Activated CD8-positive, alpha-beta memory T cell treated with anti-CD3 and anti-CD28 coated beads for 24 hours (primary cell): Measurements from ENCODE around the gene SRGAP3.

Source experiments
- DNase-seq: peaks from one replicate; pipeline ENCODE4 v3.0.0-alpha.2; 2020

SRGAP3 gene

DNA sequence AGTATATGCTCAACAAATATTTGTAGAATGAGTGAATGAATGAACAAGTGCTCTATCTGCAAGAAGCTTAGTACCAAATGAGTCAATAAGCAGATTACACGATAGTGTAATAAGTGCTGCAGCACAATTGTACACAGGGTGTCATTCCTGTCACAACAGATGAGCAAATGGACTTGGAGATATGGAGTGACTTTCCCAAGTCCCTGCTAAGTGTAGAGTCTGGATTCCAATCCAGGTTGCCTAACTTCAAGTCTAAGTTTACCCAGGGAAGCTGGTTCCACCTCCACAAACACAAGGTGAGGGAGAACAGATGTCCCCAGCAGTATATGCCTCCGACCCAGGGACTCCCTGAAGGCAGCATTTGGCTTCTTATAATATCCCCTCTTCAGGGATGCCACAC lies 208.4 kb downstream of the SRGAP3 start:
- DNase-seq = no peak

DNA sequence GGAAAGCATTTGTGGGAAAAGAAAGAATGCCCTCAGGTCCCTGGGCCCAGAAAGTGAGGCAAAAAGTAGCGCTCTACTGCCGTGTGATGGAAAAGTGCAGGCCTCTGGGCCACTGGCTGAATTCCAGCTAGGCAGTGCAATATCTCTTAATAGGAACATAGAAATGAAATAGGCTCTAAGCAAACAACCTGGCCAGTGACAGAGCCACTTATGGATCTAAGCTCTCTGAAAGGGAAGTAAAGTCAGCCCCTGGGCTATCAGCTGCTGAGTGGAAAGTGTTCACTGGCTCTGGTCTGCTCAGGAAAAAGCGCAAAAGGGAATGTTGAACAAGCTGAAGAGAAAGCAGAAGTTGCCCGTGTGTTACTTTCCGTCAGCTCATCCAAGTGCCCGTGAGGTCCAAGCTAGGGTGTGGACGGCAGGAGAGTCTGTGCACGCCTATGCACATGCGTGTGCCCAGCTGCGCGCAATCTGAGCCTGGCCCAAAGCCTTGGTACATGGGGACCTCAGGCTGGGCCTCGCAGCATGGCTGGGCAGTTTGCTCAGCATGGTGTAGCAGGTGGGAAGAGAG lies 212.2 kb downstream of the SRGAP3 start:
- DNase-seq = no peak

DNA sequence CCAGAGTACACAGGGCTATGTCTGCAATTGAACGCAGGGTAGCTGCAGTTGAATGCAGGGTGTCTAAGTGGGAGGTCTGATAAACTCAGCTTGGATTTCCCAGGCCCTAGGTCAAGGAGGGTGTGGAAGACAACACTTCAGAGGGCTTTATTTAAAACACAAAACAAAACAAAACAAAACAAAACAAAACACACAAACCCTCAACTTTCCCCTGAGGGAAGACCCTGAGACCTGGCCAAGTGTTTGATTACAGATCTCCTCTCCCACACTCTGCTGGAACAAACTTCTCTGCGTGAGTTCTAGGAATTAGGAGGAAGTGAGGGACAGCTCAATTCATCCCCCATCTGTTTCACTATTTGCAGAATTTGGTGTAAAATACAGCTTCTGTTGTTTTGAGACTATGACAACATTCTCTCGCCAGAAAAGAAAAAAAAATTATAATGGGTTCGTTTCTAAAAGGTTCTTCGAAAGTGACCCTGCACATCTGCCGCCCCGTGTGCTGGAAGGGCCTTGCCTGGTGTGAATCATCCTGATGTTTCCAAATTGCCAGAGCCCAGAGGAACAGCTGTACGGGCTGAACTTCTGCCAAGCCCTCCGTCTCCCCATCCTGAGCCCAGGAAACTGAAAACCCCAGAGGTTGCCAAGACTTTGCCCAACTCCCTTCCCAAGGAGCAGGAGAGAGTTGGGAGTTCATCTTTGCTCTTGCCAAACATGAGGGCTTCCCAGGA lies 212.9 kb downstream of the SRGAP3 start:
- DNase-seq = no peak

DNA sequence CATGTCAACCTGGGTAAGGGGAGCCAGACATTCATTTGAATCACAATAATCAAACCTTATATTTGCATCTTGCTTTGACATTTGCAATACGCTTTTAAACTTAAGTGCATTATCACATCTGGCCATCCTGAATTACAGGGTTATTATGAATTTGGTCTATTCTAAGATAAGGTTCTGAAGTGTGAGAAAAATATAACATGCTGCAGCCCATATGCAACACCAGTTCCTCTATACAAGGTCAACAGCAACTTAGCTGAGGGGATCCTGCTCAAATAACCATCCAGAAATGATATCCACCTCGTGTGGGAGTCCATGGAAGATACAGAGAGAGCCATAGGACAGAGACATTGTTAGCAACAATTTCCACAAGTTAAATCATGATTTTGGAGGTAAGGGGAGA lies 213.5 kb downstream of the SRGAP3 start:
- DNase-seq = no peak

DNA sequence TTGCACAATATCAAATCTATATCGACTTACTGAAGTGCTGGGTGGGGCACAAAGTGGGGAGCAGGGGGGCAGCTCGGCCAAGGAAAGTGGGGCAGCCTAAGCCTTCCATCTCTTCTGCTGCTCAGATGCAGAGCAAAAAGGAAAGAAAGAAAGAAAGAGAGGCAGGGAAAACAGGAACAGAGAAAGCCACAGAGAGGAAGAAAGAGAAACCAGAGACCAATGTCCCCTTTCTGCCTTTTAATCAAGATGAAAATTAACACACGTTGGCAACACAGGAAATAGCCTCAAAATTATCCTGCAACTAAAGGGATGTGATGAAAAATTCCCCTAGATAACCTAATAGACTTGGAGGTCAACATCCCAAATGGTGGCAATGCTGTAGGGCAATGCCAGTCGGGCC lies 214.0 kb downstream of the SRGAP3 start:
- no peak for DNase-seq

DNA sequence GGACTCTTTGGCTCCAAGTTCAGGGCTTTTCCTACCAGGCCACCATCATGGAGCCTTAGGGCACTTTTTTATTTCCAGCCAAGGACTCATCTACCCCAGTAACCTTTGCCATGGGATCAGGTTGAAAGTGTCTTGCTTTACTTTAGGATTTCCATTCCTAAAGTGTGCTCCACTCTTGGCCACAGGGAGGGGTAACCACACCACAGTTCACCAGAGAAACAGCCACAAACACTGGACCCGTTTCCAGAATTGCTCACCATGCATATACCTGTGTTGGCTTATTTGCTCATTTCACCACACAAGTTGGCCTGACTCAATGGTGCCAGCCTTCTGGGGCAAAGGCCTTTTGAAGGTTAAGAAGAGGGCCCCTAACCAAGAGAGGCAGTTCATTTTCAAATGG lies 215.6 kb downstream of the SRGAP3 start:
- DNase-seq = no peak

DNA sequence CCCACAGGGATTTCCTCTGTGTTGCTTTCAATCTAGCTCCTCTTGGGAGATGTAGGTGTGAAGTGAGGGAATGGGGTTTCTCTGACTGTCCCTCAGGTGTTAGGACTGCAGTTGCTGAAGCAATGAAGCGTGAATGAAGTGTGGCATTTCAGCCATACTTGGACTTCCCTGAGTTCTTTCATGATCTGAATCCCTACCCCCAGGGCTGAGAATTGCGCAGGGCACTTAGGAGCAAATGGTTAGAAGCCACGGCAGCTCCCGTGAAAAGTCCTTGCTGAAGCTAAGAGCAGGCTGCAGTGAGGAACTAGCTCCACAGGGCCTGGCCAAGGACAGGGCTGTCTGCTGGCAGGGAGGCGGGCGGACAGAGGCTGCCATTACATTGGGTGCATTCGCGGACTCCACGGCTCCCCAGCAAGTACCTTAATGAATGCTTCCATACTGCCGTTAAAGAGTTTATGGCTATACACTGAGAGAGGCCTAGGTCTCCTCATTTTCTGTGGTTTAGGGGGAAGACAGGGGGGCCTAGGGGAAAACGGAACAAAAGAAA lies 217.1 kb downstream of the SRGAP3 start:
- DNase-seq = no peak

DNA sequence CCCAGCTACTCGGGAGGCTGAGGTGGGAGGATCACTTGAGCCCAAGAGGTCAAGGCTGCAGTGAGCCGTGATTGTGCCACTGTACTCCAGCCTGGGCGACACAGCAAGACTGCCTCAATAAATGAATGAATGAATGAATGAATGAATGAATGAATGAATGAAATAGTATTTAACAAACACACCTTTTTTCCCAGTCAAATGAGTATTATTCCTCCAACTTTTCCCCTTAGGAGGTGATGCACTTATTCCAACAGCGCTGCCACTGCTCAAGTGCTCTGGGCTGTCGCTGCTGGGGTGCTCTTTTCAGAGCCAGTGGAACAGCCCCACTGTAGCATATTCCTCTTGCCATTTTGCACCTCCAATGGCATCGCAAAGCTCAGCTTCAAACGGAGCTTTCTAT lies 219.4 kb downstream of the SRGAP3 start:
- no peak for DNase-seq

DNA sequence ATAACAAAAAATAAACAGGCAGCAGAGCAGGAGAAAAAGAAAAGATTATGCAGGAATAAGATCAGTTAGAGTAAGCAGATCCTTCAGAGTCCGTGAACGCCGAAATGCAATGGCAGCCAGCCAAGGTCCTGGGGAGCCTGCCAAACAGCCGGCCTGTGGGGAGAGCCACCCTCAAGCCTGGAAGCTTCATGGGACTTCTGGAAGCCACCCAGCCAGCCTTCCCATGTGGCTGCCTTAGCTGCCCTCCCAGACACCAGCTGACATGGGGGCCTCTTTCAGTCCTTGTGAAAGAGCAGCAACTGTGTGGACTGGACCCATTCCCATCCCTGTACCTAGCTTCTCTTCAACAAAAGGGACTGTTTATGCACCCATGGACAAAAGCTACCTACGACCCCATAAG lies 221.3 kb downstream of the SRGAP3 start:
- no peak for DNase-seq

DNA sequence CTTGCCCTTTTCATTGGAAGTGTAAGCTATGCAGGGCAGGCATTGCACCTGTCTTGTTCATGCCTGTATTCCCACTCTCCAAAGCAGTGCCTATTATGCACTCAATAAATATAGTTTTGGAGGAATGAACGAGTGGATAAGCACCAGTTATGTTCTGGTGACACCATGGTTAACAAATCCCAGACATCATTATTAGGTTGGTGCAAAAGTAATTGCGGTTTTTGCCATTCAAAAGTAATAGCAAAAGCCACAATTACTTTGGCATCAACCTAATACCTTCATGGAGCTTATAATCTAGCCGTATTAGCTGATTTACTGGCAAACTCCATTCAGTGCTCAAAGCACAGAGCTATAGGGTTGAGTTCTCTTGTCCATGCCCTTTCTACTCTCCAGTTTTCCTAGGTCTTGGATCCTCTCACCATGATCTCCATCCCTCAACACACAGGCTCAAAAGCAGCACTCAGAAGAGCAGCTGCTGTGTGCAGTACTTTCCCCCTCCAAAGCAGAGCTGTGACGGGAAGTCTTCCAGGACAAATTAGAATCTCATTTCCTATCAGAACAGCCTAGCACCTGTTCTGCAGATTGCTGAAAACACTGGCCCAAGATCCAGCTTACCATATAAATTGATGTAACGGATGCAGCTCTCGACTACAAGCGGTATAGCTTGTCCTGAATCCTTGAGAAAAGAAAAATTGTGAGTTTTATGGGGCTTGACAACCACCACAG lies 223.0 kb downstream of the SRGAP3 start:
- DNase-seq = no peak

DNA sequence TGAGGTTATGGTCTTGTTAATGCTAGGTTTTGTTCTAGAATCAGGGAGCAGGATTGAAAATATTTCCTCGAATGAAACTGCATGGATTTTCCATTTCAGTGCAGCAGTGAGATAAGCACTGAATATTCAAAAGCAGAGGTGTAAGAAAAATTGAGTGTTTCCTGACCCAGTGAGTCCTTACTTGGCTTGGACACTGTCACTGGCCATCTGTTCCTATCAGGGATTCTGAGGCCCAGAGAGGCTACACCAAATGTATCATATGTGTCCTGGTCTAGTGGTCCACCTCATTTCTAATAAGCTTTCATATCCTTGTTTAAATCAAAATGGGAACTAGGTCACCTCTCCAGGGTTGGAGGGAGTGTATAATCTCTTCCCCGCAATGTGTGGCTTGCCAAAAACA lies 225.1 kb downstream of the SRGAP3 start:
- no peak for DNase-seq

DNA sequence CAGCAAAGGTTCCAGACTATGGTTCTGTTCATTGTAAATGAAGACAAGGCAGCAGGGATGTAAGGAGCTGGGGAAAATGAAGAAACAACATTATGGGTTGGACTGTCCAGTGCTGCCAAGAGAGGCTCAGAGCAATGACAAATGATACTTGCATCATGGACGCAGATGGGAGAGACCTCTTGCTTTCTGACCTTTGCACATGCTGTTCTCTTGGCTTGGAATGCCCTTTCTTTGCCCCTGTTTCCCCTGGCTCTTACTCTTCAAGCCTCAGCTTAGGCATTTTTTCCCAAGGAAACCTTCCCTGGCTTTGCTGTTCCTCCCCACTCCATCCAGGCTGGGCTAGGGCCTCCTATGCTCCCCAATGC lies 226.2 kb downstream of the SRGAP3 start:
- DNase-seq = no peak

DNA sequence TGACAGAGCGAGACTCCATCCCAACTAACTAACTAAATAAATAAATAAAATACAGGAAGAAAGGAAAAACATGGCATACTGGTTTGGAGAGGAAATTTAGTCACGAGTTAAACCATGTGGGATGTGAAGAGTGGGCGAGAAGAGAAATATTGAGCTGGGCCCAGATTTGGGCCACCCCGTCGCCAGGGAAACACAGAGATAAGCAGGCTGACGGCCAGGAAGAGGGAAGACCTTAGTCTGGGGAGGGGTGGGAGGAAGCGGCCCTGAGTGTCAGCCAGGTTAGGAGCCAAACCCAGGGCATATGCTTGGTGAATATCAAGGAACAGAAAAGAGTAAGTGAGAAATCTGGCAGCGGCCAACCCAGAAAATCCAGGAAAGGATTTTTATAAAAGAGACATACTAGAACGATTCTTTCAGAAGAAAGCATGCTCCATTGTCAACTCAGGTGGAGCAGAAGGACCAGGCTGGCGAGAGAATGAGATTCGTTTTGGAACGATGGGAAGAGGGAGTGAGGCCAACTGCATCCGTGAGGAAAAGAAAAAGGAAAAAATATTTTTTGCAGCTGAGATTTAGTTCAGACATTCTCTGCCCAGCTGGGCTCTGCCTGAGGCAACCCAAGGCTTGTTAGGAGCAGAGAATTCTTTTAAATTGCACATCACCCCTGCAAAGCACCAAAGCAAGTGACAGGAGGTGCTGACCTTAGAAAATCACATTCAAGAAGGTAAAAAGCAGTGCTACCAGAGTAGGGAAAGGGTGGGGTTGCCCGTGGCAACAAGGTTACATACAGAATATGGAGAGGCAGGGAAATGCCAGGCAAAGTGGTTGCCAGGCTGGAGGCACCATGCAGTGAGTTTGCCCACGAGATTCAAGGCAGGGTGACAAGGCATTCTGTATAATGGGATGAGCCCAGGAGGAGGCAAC lies 226.9 kb downstream of the SRGAP3 start:
- DNase-seq = no peak

DNA sequence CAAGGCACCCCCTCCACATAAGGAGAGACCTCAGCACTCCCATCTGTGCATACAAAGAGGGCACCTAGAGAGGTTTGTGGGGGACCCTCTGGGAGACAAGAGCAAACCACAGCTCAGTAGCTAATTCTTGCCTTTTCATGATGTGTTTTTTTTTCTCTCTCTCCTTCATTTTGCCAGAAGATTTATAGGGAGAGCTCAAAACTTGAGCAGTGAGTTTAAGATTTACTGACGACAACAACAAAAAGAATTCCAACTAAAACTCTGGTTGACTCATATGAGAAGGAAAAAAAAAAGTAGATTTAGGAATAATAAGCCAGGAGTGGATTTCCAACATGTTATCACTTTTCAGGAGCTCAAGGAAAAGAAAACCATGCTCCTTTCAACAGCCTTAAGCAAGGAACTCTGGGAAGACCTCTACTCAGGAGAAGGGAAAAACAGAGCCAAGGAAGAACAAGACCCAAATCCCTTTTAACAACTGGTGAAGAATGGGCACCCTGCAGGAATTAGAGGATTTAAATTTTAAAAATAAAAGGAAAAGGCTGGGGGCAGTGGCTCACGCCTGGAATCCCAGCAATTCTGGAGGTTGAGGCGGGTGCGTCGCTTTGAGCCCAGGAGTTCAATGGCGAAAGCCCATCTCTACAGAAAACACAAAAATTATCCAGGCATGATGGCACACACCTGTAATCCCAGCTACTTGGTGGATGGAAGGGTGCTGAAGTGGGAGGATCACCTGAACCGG lies 228.0 kb downstream of the SRGAP3 start:
- no peak for DNase-seq

DNA sequence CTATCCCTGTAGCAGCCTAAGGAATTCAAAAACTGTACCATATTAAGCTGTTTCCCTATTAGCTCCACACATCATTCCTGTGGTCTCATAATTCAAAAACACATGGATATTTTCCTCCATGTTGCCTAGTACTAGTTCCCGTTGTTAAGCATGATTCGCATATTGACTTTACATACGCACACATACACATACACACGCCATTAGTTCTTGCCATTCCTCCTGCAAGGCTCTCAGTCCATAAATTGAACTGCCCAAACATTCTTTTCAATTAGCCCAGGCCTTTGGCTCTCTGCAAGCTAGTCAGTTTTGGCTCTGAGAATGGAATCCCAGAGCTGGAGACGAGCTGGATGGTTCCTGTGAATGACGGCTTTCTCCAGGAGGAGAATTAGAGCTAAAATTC lies 229.0 kb downstream of the SRGAP3 start:
- DNase-seq = no peak

DNA sequence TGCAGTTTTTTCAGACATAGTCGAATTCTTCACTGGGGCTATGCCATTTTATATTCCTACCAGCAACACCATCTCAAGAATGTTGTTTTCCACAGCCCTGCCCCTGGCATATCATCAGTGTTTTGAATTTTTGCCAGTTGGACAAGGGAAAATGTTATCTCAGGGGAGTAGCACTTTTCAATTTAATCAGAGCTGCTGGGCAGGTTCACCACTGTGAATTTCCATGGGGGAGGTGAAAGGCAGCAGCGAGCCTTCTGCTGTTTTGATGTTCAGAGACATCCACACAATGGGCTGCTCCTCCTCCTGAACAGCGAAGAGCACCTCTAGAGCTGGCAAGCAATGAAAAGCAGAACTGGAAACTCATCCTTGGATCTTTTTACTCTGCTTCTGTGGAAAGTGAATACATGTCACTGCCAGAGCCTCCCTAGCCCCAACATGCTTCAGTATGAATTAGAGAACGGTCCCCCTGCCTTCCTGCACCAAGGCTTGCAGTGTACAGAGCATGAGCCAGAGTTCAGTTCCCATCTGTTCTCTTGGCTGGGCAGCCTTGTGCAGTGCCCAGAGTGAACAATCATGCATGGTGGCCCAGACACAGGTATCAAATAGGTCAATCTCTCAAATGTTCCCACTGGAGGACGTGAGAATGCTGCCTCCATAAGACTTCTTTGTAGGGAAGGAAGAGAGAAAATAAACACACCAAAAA lies 230.0 kb downstream of the SRGAP3 start:
- no peak for DNase-seq

DNA sequence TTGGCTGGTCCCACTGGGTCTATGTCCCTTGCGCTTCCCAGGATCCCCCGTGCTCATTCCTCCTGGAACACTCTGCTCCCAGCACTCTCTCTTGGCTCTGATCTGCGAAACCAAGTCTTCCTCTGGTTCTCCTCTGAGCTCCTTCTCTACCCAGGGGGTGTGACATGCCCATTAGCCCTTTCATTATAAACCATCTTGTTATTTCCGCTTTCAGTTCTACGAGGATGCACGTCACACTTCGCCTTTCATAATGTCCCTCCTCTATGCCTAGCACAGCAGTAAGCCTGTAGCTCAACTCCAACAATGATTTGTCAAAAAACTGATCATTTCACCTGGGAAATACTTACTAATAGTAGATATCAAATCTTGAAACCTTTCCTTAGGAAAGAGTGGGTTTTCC lies 234.2 kb downstream of the SRGAP3 start:
- no peak for DNase-seq

DNA sequence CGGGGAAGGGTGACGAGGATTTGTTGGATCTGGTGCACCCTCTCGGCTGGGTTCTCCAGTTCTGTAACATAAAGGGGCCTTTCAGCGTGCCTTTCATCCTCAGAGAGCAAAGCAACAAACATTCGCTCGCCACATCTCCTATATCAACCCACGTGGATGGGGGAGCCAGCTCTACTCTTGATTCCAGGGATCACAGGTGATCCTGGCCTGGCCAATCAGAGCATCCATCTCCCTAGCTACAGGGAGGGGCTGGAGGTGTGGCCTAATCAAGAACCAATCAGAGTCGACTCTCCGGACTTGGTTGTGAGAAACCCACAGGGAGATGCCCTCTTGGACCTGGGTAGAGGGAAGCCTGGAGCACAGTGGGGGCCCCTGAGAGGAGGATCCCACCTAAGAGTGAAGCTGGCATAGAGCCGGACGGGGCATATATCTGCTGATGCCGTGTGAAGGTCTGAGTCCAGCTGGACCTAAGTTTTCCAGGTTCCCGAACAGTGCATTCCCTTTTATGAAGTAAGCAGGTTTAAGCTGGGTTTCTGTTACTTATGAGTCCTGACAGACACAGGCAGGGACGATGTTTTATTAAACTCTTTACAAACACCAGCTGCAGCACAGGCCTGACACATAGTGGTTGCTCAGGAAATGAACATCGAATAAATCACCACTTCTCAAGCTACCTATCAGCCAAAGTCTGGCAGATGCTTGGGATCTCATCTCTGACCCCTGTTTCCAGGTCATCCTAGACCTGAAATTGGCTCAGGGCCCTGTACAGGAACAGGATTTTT lies 235.5 kb downstream of the SRGAP3 start:
- no peak for DNase-seq

DNA sequence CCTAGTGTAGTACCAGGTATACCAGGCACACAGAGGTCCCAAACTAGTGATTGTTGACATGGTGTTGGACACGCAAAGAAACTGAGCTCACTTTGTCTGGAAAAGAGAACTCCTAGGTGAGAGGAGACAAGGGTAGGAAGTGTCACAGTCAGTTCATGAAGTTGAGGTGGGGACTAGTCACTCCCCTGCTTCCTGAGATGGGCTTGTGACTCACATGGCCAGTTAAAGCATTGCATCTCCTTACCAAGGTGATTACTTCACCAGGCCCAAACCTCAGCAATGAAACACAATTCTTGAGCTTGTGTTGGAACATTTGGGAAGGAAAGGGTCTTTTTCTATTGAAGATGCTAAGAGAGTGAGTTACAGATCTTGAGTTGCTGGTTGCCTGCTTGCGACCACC lies 236.9 kb downstream of the SRGAP3 start:
- no peak for DNase-seq

DNA sequence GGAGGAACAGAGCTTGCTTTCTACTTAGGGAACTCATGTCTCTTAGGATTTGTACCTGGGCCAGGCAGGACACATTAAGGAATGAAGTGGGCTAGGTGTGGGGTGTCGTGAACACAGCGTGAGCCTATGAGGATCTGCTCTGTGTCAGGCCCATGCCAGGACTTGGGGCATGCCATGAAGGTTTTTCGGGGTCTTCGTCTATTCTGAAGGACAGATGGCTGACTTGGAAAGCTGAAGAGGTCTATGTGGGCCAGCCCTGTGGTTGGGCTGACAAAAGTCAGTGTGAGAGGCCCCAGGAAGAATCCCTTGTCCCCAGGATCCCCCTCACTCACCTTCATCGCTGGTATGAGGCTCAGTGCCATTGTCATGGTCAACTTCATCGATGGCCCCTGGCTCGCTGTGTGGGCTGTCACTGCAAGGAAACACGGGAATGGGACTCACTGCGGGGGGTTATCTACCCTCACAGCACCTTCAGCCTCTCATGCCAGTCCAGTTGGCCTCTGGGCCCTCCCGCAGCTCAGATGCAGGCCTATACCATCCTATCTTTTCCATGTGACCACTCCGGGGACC lies 239.4 kb downstream of the SRGAP3 start:
- no peak for DNase-seq
